DOHH2 (cell line): Measurements from ENCODE around the gene FAM107B.

ENCODE experiments used
- H3F3A ChIP-seq: fragments of 200-600 bp; sonication (generic), shearing (Covaris generic); 2 replicates; pipeline ENCODE4 v1.6.0; 2016; ENCODE audit warnings: antibody characterized with exemption, mild to moderate bottlenecking; ENCODE audit not compliant: control insufficient read depth, insufficient read depth
- H3K27ac ChIP-seq: fragments of 200-600 bp; sonication (generic); 2 replicates; pipeline ENCODE4 v1.5.1; 2014; ENCODE audit warnings: low read depth, mild to moderate bottlenecking, low read length, moderate library complexity
- H3K27me3 ChIP-seq: fragments of 200-600 bp; sonication (generic); 2 replicates; pipeline ENCODE4 v1.6.1; 2014; ENCODE audit warnings: mild to moderate bottlenecking, low read length, mixed read lengths; ENCODE audit not compliant: control insufficient read depth
- H3K36me3 ChIP-seq: fragments of 200-600 bp; sonication (generic); 2 replicates; pipeline ENCODE4 v1.6.1; 2014; ENCODE audit warnings: mild to moderate bottlenecking, low read length, moderate library complexity, mixed read lengths; ENCODE audit not compliant: control insufficient read depth
- H3K4me1 ChIP-seq: fragments of 200-600 bp; sonication (generic); 2 replicates; pipeline ENCODE4 v1.6.1; 2014; ENCODE audit warnings: mild to moderate bottlenecking, low read length, mixed read lengths; ENCODE audit not compliant: control insufficient read depth
- H3K4me2 ChIP-seq: fragments of 200-600 bp; sonication (generic); 2 replicates; pipeline ENCODE4 v1.6.0; 2014; ENCODE audit warnings: mild to moderate bottlenecking, low read length, moderate library complexity
- H3K4me3 ChIP-seq: fragments of 200-600 bp; sonication (generic); 2 replicates; pipeline ENCODE4 v1.5.1; 2014; ENCODE audit warnings: mild to moderate bottlenecking, low read length, mixed read lengths
- H3K79me2 ChIP-seq: fragments of 200-600 bp; sonication (generic); 2 replicates; pipeline ENCODE4 v1.6.1; 2014; ENCODE audit warnings: mild to moderate bottlenecking, low read length, mixed read lengths; ENCODE audit not compliant: control insufficient read depth
- H3K9me2 ChIP-seq: fragments of 200-600 bp; sonication (generic); replicated peaks from 2 replicates; pipeline ENCODE4 v1.6.1; 2014; ENCODE audit warnings: mild to moderate bottlenecking, low read length, mixed read lengths; ENCODE audit not compliant: control insufficient read depth
- H3K9me3 ChIP-seq: fragments of 200-600 bp; sonication (generic); 2 replicates; pipeline ENCODE4 v1.6.1; 2014; ENCODE audit warnings: antibody characterized with exemption, low read length, mixed read lengths; ENCODE audit not compliant: control insufficient read depth, insufficient read depth
- H4K20me1 ChIP-seq: fragments of 200-600 bp; sonication (generic); 2 replicates; pipeline ENCODE4 v1.6.0; 2014; ENCODE audit warnings: low read depth, mild to moderate bottlenecking, antibody characterized with exemption, low read length, moderate library complexity; ENCODE audit not compliant: control insufficient read depth, insufficient read depth
- EZH2phosphoT487 ChIP-seq: fragments of 200-600 bp; sonication (generic); IDR thresholded peaks from 2 replicates; pipeline ENCODE4 v1.6.1; 2017; ENCODE audit warnings: borderline replicate concordance, mild to moderate bottlenecking, antibody characterized with exemption, low read length, moderate library complexity, mixed read lengths
- TF ChIP-seq, protein P1 (sequence below): fragments of 200-600 bp; sonication (generic); IDR thresholded peaks from one replicate; pipeline ENCODE4 v1.5.1; 2014; ENCODE audit warnings: antibody characterized with exemption, mild to moderate bottlenecking, low read depth, low read length; ENCODE audit not compliant: poor library complexity, severe bottlenecking

The FAM107B gene

DNA sequence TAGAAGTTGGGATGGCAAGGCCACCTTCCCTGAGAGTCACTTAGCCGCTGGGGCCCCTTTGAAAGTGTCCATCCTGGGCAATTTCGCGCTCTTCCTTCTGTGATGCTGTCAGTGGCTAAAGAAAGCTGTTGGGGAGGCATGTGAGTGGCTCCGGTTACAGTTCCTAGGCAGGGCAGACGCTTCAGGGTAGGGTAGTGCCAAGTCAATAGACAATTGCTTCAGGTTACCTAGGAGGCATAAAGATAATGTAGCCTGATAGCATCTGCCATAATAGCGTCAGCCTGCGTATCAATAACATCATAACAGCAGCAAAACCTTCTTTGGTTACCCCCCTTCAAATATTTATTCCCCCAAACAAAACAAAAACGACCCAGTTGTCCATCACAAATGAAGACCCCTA, at the start of gene FAM107B:
Gene FAM107B (minus strand): TSS at position 101 of the 400 bp plus-strand sequence. CDS start 234 bp downstream, outside the sequence.
- H4K20me1 ChIP-seq = no peaks in the 10 kb centered on the region
- H3K9me2 ChIP-seq = no peaks in the 10 kb centered on the region
- H3K36me3 ChIP-seq = no peaks in the 10 kb centered on the region
- no peak within 1 kb of the TSS for H3K27ac ChIP-seq
- no peak within 1 kb of the TSS for H3K4me3 ChIP-seq
- TF ChIP-seq EZH2phosphoT487 = no peak
- TF ChIP-seq, protein P1, sequence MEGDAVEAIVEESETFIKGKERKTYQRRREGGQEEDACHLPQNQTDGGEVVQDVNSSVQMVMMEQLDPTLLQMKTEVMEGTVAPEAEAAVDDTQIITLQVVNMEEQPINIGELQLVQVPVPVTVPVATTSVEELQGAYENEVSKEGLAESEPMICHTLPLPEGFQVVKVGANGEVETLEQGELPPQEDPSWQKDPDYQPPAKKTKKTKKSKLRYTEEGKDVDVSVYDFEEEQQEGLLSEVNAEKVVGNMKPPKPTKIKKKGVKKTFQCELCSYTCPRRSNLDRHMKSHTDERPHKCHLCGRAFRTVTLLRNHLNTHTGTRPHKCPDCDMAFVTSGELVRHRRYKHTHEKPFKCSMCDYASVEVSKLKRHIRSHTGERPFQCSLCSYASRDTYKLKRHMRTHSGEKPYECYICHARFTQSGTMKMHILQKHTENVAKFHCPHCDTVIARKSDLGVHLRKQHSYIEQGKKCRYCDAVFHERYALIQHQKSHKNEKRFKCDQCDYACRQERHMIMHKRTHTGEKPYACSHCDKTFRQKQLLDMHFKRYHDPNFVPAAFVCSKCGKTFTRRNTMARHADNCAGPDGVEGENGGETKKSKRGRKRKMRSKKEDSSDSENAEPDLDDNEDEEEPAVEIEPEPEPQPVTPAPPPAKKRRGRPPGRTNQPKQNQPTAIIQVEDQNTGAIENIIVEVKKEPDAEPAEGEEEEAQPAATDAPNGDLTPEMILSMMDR = no peak
- no peaks in the 10 kb centered on the region for H3K27me3 ChIP-seq
- no peak within 1 kb of the TSS for H3K4me2 ChIP-seq
- no peaks in the 10 kb centered on the region for H3K79me2 ChIP-seq
- H3K9me3 ChIP-seq = no peaks in the 10 kb centered on the region
- no peaks in the 10 kb centered on the region for H3F3A ChIP-seq
- H3K4me1 ChIP-seq = no peaks in the 10 kb centered on the region

DNA sequence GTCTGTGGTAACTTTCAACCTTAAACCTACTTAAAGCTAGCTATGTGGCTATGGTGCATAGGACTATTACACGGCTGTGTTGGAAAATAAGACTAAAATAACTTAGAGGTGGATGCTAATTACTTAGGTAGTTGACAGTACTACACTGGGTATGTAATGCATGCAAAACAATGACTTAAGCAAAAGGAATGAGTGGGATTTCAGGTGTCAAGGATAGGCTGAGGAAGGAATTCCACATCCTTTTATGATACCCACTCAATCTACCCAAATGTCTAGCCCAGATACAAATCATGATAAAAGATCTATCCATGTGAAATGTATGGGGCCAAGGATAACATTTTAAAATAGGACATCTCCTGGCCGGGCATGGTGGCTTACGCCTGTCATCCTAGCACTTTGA, 49.3 kb upstream of the FAM107B start:
- H3K79me2 ChIP-seq = 0 out of 2 replicates have a peak, but pooled peaks cover 3% of the 10 kb centered on the region
- no peak overlapping the region for H3K4me2 ChIP-seq
- H3K4me3 ChIP-seq = no peak overlapping the region
- H3K27me3 ChIP-seq = no peaks in the 10 kb centered on the region
- no peaks in the 10 kb centered on the region for H3K36me3 ChIP-seq
- TF ChIP-seq, protein P1 = no peak
- no peak for TF ChIP-seq EZH2phosphoT487
- no peaks in the 10 kb centered on the region for H3K9me3 ChIP-seq
- H4K20me1 ChIP-seq = no peaks in the 10 kb centered on the region
- no peaks in the 10 kb centered on the region for H3K9me2 ChIP-seq
- H3F3A ChIP-seq = no peaks in the 10 kb centered on the region
- H3K4me1 ChIP-seq = peaks cover 38% of the 10 kb centered on the region
- no peak overlapping the region for H3K27ac ChIP-seq

DNA sequence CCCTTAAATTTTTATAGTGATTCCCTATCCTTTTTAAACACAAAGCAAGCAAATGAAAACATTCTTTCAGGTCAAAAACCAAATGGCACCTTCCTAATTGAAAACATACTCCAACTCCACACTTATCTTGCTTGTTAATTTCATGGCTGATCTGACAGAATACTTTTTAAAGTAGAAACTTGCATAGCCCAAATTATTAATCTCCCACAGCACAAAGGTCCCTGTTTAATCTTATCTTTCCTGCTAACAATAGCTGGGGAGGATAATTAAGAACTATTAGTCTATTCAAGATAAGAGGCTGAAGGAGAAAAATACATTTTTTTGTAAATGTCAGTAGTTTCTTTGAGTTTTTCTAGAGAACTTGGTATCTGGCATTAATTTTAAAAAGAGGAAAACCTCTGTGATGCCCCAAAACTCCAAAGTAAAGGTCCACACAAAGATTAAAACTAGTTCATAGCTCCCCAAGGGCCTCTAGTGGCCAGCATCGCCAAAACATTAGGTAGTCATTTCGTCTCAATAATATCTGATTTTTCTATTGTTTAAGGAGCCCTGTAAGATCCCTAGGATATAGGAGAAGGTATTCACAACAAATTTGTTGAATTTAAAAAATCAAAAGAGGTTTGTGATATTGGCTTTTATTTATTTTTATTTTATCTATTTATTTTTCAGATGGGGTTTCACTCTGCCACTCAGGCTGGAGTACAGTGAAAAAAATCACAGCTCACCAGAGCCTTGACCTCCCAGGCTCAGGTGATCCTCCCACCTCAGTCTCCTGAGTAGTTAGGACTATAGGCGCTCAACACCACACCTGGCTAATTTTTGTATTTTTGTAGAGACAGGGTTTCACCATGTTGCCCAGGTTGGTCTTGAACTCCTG, 48.4 kb upstream of the FAM107B start:
- Histone ChIP-seq H3K4me1 (peaks cover 38% of the 10 kb centered on the region), H3K9me2 (no peaks in the 10 kb centered on the region), H3K36me3 (no peaks in the 10 kb centered on the region), H3K27ac (peak overlapping the region; percentile 36), H3K4me3 (peak overlapping the region; percentile 7; the same call in 1 of the 2 replicates), H3K4me2 (peak overlapping the region; percentile 38), H4K20me1 (no peaks in the 10 kb centered on the region), H3K79me2 (0 out of 2 replicates have a peak, but pooled peaks cover 3% of the 10 kb centered on the region), H3K27me3 (no peaks in the 10 kb centered on the region), H3F3A (no peaks in the 10 kb centered on the region), H3K9me3 (no peaks in the 10 kb centered on the region)
- TF ChIP-seq, protein P1 = peak; percentile 76
- TF ChIP-seq EZH2phosphoT487 = no peak
